Measurements from ENCODE around the gene SLC25A41.

The SLC25A41 gene

DNA sequence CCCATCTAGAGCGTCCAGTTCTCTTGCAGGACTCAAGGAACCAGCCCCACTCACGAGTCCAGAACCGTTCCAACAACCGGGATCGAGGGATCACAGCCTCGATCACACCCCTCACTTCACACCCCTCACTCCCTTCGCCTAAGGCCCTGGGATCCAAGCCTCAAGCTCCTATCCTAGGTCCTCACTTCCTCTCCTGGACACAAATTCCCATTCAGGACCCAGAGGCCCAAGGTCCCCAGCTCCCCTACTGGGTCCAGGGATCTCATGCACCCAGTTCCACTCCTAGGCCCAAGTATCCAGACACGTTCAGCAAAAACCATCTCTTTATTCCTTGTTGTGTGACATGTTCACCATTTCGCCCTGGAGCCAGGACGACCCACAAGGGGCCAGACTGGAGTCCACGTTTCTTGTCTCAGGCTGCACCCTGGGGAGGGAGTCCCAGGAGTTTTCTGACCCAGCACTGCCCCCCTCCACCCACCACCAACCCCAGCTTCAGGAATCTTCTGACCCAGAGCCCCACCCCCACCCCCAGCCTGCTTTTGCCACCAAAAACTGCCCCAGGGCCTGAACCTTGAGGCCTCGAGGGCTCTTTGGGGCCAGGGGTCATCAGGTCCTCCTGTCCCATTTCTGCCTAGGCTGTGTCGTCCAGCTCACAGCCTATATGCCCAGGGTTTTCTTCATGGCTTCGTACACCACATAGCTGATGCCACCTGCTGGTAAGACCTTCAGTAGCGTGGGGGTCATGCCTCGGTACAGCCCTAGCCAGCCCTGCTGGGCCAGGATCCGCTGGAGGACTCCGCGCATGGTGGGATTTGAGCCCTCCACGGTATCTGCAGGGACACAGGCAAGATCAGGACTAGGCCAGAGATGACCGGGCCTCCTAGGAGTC is 7.6 kb downstream of the SLC25A41 start:
- no peak for DNase-seq

DNA sequence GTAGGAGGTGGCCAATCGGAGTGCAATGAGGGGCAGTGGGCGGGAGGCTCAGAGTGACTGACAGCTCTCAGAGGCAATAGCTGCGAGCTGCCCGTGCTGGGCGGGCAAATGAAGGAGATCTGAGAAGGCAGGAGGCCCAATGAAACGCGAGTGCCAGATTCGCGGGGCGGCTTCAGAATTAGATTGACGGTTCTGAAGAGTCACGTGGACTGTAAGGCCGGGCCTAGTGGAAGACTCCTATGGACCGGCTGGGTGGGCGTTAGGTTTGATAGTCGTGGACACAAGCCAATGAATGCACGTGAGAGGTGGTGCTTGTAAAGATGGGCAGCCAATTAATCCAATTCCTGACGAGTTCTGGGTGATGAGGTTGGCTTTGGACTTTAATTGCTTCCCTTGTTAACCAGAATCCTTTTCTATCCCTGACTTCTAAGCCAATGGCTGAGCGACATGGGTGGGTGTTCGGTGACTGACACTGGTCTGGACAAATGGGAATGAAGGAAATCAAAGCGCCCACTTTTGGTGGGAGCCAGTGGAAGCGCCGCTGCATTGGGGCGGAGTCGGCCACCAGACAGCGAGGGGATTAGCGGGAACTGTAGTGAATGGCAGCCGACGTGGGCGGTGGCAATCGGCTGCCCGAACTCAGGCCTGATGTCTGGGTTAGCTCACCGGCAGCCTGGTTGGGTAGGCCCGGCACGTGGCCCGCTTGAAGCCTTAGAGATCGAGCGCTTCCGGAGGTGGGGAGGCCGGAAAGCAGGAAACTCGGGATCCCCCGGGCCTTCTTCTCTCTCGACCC is 8.4 kb downstream of the SLC25A41 start:
- peak; percentile 100 for DNase-seq

DNA sequence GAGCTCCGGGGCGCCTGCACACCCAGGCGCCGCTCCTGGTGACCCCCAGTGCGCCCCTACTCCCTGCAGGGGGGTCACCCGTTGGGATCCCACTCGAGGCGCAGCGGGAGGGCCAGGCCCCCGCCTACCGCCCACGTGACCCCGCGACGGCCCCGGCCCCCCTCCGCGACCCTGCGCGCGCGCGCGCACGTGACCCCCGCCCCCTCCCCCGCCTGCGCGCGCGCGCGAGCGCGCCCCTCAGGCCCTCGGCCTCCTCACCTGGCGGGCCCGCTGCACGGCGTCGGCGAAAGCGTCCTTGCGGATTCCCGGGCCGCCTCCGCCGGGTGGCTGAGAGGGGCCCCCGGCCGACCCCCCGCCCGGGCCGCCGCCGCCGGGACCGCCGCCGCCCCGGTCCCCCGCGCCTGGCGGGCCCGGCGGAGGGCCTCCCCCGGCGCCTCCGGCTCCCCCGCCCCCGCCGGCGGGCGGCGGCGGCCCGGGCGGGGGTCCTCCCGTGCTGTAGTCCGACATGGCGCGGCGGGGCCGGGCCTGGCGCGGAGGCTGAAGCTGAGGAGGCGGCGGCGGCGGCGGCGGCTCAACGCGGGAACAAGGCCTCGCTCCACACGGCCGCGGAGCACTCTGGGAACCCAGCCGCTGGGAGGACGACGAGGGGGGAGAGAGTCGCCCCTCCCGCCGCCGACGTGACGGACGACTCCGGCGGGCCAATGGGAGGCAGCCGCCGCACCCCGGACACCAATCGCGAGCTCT is 9.2 kb downstream of the SLC25A41 start, which contains the start of gene KHSRP:
Gene KHSRP (minus strand): TSS at position 617 of the 744 bp plus-strand sequence. CDS start 110 bp downstream, at position 507.
- DNase-seq, result peak; percentile 36

DNA sequence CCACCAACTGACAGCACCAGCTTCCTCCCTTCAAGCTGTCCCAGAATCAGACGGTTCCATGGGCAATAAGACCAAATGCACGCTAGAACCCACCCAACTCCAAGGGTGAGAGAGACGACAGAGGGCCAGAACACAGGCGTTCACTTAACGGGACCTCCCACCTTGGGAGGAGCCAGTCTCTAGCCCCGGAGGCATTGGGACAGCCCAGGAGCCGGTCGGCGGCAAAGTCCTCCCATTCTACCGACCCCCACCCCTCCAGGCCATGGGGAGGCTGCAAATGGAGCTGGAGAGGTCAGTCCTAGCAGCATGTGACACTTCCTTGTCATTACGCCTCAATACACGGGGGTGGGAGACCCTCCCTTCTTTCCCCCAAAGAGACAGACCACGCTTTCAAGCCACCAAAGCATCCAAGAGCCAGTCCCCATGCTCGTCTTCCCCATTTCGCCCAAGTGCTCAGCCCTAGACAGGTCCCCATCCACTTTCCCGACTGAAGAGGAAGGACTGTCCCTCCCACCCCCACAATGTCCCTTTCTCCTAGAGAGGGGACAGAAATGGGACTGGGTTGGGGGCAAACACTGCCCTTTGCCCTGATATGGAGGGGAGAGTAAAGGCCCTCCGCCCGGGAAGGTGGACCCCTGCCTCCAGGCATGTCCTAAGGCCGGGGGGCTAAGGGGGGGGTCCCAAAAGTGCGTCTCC is 9.9 kb downstream of the SLC25A41 start:
- DNase-seq, result peak; percentile 28

DNA sequence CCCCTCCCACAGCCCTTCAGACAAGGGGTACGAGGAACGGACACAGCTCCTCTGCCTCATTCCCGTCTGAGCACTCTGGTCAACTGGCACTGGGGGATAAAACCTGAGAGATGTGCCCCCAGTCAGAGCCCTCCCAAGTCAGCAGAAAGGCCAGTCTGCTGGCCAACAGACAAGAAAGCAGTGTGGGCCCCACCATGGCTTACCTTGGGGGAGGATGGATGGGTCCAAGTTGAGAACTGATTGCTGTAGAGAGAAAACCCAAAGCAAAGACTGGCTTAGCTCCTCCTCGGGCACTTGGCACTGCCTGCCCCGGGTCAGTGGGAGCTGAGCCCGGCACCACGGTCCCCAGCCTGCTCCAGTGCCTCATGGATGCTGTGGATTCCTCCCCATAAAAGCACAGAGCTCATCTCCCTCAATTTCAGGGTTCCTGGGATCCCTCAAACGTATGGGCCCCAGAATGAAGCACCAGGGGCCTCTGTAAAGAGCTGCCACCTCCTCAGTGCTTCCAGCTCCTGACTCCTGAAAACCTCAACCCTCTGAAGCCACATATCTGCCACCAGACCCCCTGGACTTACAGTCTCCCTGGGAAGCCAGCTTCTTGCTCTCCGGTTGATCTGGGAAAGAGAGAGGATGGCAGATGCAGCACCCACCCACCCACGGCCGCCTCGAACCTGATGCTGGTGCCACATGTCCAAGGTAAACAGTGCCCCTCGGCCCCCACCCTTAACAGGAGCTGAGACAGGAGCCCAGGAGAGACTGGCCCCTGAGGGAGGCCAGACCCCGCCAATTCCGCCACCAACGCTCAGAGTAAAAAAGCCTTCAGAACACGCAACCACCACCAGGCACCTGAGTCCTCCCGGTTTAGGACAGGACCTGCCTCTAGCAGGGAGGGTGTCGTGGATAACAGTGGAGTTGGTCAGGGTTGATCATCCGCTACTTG is 12.2 kb downstream of the SLC25A41 start:
- no peak for DNase-seq

DNA sequence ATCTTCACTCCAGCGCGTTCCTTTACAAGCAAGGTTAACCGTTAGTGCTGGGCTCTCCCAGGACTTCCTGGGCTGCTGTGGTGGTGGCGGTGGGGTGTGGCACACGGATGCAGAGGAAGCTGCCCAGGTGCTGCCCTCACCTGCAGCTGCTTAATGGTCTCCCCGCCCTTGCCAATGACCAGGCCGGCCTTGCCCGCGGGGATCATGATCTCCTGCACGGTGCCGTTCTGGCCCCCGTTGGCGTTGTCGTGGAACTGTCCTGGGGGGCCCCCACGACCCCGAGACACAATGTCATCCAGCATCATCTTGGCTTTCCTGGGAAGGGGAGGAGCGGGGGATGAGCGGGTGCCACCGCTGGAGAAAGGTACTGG is 15.0 kb downstream of the SLC25A41 start:
- no peak for DNase-seq

DNA sequence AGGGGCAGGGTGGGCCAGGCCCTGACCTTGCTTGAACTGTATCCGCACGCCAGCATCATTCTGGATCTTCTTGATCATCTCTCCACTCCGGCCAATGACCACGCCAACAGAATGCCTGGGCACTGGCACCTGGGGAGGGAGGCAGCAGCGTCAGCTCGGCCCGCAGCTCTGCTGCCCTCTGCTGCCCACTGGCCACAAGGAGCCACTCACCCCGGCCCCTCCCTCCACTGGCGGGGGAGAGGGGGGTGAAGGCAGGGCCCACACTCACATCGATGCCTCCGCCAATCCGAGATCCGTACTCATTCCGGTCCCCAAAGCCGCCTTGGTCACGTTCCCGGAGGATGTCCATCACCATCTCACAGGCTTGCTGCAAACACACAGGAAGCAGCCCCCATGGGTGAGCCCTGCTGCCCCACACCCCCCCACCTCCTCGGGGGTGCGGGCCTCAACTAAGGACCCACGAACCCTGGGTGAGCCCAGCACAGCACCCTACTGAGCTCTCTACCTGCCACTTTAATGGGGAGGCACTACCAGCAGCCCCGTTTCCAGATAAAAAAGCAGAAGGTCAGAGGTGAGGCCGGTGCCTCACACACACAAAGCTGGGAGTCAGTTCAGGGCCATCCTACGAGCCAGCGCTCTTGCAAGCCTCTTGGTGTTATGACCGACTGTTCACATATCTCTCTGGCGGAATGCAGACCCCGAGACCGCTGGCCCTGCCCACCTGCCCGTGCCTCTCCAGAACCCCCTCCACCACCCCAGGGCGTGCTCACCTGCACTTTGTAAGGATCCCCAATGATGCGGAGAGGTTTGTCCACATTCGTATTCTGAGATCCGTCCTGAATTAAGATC is 15.6 kb downstream of the SLC25A41 start:
- DNase-seq, result no peak

DNA sequence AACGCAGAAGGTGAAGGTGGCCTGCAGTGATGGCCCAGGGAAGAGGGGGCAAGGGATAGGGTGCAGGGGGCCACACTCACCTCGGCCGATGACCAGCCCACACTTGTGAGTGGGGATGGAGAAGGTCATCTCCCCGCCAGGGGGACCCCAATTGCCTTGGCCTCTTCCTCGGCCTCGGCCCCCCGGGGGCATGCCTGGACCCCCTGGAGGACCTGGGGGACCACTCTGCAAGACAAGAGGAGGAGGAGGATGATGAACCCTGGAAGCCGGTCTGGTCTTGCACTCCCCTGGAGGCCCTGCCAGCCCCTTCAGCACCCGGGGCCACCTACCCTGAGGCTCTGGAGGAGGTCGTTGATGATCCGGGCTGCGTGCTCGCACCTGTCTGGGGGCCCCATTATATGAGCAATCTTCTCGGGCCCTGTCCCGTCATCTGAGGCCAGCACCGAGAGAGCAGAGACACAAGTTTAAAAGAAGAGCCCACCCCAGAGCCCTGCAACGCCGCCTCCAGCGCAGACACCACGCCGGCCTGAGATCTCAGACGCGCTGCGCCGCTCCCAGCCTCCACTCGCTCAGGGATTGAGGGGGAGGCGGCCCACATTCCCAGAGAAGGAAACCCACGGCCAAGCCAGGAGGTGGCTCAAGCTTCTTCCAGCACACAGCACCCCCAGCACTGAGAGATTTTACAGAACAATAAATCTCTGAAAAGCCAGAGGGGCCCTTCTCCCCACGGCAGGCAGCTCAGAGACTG is 16.7 kb downstream of the SLC25A41 start:
- no peak for DNase-seq

DNA sequence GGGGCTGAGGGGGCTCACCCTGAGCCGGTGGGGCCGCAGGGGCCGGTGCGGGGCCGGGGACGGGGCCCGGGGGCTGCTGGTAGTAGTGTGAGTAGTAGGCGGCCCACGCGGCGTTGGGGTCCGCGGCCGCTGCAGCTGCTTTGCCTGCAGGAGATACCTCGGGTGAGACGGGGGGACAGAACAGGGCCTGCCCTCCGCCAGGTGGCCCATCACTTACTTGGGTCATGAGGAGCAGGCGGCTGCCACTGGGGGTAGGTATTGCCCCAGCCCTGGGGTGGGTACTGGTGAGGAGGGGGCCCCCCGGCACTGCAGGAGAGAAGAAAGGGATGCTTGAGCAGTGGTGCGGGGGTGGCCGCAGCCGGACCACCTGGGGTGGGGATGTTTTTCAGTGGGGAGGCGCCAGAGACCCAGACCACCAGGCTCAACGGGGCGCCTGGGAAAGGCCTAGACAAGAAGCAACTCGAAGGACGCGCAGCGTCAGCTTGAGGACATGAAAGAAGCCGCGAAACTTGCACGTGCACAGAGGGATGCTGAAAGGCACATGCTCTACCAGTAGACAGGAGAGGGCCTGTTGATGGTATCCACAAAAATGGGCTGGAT is 17.9 kb downstream of the SLC25A41 start:
- DNase-seq, result no peak

DNA sequence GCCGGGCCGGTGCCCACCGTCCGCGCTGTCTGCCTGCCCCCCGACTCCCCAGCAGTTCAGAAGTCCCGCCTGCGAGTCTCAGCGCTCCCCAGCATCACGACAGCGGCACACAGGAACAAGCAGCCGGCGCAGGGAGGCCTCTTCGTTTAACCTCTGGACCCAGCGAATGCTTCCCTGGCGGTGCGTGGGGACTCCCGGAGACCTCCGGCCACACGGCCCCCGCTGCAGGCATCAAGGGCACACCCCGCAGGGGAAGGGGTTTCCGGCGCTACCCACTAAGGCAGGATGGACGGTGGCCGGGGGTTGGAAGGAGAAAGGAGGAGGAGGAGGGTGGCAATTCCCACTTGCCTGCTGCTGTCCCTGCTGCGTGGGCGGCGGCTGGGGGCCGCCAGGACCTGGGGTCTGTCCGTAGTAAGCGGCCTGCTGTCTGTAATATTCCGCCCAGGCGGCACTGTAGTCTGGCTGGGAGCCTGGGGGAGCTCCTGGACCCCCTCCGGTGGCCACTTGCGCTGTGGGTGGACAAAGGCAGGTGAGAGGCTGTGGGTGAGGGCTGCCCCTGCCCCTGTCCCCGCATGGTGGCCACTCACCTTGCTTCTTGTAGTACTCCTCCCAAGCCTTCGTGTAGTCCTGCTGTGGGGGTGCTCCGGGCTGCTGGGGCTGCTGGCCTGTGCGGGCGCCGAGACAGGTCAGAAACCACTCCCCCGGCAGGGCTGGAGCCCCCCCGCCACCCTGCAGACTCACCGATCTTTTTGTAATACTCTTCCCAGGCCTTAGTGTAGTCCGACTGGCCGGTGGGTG is 18.6 kb downstream of the SLC25A41 start:
- no peak for DNase-seq

DNA sequence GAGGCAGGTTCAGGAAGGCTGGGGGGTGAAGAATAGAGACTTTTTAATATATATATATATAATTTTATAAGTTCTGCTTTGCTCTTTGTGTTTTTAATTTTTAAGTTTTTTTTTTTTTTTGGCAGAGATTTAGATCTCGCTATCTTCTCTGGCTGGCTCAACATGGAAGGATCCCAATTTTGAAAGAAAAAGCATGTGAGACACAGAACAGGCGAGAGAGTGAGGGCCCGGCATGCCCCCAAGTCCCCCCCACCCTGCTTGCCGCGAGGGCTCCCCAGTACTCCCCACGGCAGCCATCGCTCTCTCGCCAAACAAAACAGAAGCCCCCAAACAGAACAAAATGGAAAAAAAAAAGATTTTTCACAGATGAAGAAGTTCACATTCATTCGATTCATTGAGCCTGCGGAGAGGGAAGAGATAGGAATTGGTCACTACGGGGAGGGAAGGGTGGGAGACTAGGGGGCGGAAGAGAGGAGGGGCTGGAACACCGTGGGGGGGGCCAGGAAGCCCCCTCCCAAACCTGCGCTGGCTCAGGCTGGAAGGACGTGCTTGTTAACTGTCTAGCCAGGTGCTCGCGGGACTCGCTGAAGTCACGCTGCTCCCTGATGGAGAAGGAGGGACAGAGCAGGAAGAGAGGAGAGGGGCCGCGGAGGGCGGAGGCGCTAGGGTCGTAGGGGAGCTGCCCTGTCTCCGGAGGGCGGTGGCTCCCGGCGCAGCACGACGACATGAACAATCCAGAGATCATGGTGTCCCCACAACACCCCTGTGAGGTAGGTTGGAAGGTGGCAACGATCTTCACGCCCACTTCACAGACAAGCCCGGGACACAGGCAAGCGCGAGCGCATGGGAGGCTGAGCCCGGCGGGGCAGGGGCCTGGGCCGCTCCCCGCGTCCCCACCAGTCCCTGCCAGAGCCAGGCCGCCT is 19.6 kb downstream of the SLC25A41 start:
- DNase-seq, result no peak

DNA sequence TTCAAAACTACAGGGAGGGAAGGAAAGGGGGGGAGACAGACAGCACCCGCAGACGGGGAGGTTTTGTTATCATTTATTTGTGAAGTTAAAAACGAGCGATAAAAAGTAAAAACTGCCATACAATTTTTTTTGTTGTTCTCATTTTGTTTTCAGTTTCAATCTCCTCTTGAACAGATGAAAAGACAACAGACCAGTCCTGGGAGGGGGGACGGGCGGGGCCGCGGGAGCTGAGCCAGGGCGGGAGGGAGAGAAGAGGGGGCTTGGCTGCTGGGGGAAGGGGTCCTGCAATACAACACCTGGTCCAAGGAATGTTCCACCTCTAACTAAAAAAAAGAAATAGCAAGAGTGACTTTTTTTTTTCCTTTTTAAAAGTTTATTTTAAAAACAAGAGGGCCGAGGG is 20.3 kb downstream of the SLC25A41 start:
- DNase-seq, result no peak

DNA sequence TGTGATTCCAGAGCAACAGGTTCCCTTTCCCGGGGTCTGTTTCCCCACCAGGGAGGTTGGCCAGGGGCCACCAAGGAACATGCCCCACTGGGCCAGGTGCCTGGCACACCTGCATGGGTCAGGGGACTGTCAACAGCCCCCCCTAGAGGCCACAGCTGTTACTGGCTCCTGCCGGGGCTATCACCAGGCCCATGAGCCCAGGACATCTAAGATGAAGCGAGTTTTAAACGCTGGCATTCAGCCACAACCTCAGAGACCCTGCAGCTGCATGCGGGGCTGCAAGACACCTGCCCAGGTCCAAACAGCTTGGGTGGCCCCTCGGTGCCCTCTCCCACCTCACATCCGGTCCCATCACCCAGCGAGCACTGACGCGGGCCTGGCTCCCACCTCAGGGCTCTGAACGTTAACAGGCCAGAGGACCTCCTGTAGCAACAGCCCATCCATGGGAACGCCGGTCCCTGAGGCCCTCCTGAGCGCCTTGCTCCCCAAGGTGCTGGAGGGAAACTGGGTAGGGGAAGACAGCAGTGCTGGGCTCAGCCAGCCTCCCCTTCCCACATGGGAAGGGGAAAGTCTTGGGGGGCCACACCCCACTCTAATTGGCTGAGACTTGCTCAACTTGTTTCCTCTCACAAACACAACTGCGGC is 21.0 kb downstream of the SLC25A41 start:
- peak; percentile 60 for DNase-seq

DNA sequence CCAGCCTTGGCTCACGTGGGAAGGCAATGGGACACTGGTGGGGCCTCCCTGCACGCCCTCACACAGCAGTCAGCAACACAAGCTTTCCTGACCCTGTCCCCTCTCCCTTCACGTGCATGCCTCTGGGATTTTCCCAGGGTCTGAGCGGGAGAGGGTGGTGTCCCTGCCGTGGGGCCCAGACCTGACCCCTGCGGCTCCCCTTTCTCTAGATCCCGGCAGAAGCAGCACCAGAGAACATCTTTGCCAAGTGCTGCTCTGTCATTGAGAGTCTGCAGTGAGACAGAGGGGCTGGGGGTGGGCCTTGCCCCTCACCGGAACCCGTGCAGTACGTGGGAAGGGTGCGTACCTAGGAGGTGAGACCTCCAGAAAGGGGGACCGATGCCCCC is 21.5 kb downstream of the SLC25A41 start:
- DNase-seq, result no peak

DNA sequence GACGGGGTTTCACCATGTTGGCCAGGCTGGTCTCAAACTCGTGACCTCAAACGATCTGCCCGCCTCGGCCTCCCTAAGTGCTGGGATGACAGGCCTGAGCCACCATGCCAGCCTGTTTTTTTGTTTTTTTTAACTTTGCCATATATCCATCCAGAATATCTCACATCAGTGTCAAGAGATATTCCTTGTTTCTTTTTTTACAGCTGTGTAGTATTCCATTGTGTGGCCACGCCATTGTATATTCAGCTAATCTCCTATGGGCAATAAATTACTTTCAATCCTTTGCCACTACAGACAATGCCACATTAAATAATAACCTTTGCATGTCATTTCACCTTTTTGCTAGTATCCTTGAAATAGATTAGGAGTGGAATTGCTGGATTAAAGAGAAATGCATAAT is 24.2 kb downstream of the SLC25A41 start:
- no peak for DNase-seq

DNA sequence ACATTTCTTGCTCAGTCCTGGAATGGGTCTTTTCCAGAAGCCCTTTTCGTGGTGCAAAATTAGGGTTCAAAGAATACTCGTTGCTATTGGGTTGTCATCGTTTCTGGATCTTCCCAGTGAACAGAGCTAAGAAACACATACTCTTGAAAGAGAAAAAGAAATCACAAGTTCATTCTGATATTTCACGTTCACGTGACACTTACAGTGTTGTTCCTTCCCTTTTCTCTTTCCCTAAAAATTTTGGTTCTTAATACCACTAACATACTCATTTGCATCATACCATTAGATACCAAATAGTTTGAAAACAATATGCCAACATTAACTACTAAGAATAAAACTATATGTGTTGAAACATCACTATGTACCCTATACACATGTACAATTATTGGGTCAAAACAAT is 27.2 kb downstream of the SLC25A41 start:
- no peak for DNase-seq

Measured in CD4-positive, alpha-beta T cell treated with Interleukin-12 subunit alpha and Interleukin-12 subunit beta, for 1 hour (primary cell).